ENCODE measurements around the gene TBC1D3D.
"Not testable (repeated sequence)": the region's sequence is repeated elsewhere in the genome, so short reads cannot be mapped to it uniquely, and the experiment has no call there.

The TBC1D3D gene
- total RNA-seq = 0 reads per million in 4 donors

- not testable (repeated sequence) for DNase-seq
These were observed at the start of gene TBC1D3D for GRCh38 chr17:38003676-38004075. Gene TBC1D3D, plus strand, starts transcription at chr17:38003976. Its CDS starts 1,585 bp downstream, at chr17:38005561.

GRCh38 chr17:37988960-37989359, 14.8 kb upstream of the TBC1D3D start, which contains the start of gene TBC1D3L:
Gene TBC1D3L, minus strand, starts transcription at chr17:37989060. Its CDS starts 1,540 bp downstream, at chr17:37987520.
- DNase-seq = not testable (repeated sequence)

All from T-helper 1 cell (primary cell).